Esophagus squamous epithelium (tissue), 5 donors: ENCODE measurements around the gene CDC34. TPM values are rescaled to one million over a fixed set of nuclear protein-coding genes. Genes with fewer than 3 reads are reported as not detected.

Experiments
- DNase-seq: peaks from one replicate; lab custom pipeline; 2025; lab: John Stamatoyannopoulos, UW
- H3K27ac ChIP-seq, 4 donors: fragments of 200-600 bp; sonication (generic); one replicate each; pipeline ENCODE4 v1.5.1; 2016 to 2019; ENCODE audit warnings: mild to moderate bottlenecking in 1 of 4
- H3K27me3 ChIP-seq, 4 donors: fragments of 200-600 bp; sonication (generic); 1 replicate in 3 of 4; 2 replicates in 1 of 4; pipeline versions ENCODE4 v1.5.1 to v1.6.0; 2017 to 2021; ENCODE audit warnings: antibody characterized with exemption in 1 of 4
- H3K36me3 ChIP-seq, 3 donors: fragments of 200-600 bp; sonication (generic); one replicate each; pipeline ENCODE4 v1.5.1; 2016 to 2019
- H3K4me1 ChIP-seq, 3 donors: fragments of 200-600 bp; sonication (generic); one replicate each; pipeline ENCODE4 v1.5.1; 2017 to 2019
- H3K4me3 ChIP-seq, 4 donors: fragments of 200-600 bp; sonication (generic); 1 replicate in 3 of 4; 2 replicates in 1 of 4; pipeline ENCODE4 v1.5.1; 2016 to 2019; ENCODE audit warnings: mild to moderate bottlenecking in 2 of 4, moderate library complexity in 1 of 4
- H3K9me3 ChIP-seq, 3 donors: fragments of 200-600 bp; sonication (generic); one replicate each; pipeline ENCODE4 v1.5.1; 2016 to 2019
- CTCF ChIP-seq, 6 experiments: fragments of 450-650 bp in 4 of 6; fragments of 200-600 bp in 2 of 6; sonication (generic) in 2 of 6; IDR thresholded peaks; one replicate each; pipeline ENCODE4 v1.5.1; 2016 to 2019; ENCODE audit warnings: antibody characterized with exemption in 6 of 6, mild to moderate bottlenecking in 4 of 6, moderate library complexity in 4 of 6
- POLR2A ChIP-seq, 4 donors: fragments of 450-650 bp; IDR thresholded peaks; one replicate each; pipeline ENCODE4 v1.6.1; 2017; ENCODE audit warnings: antibody characterized with exemption in 4 of 4, mild to moderate bottlenecking in 4 of 4, moderate library complexity in 3 of 4
- WGBS, 2 donors: methylation state at CpG; one replicate each; pipeline ENCODE4 v1.1.5; 2018; 5-methylcytosine and 5-hydroxymethylcytosine counted together
- intact Hi-C: fragments of 100-400 bp; cut with DNase I; formaldehyde crosslinking; loops from one replicate; pipeline ENCODE4 v1.15.0; 2022
- total RNA-seq, 4 donors: library from RNA; depleted of rRNA; stranded (reverse); fragments of >200 nt; gene quantifications; one replicate each; pipeline ENCODE4 v1.1.0, GENCODE V29; 2016
- donor health status: DM: yes; HTN: yes; CAD: no.

CDC34 gene
- total RNA-seq, 4 donors from 2014 or later: 33.5 to 53.5 (median 34.5) TPM

DNA sequence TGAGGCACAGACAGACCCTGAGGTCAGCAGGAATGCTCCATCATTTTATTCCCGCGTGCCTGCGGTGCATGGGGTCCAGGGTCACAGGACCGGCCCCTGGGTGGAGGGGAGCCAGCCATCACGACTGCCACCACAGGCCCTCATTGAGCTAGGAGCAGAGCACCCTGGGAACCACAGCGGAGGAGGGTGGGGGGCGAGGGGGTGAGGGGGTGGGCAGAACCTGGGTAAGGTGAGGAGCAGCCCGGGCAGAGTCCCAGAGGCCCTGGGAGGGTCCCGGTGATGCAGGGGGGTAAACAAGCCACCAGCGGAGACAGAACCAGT lies 36.5 kb upstream of the CDC34 start:
- TF ChIP-seq CTCF (IDR thresholded peaks at IDR 0.05) (no peak), POLR2A (IDR thresholded peaks at IDR 0.05) (no peak)
- Histone ChIP-seq H3K4me1 (peaks cover 4 to 41% (median 13%) of the 10 kb centered on the region in 3 donors), H3K27ac (no peak overlapping the region), H3K4me3 (no peak overlapping the region), H3K9me3 (no peaks in the 10 kb centered on the region), H3K27me3 (peaks cover 7 to 57% (median 11%) of the 10 kb centered on the region in 4 donors), H3K36me3 (no peaks in the 10 kb centered on the region)
- intact Hi-C loops: no loop called here
- DNase-seq: no peak
- 20 to 27% methylated on average over 1 to 3 of the region's 10 CpGs for WGBS, 2 donors

GRCh38 chr19:495402-496111 lies 36.0 kb upstream of the CDC34 start:
- H3K27me3 ChIP-seq: peaks cover 7 to 59% (median 11%) of the 10 kb centered on the region in 4 donors
- intact Hi-C loops: no loop called here
- TF ChIP-seq POLR2A (IDR thresholded peaks at IDR 0.05) (no peak), CTCF (IDR thresholded peaks at IDR 0.05) (peak; percentile 30 to 83 (median 58))
- H3K9me3 ChIP-seq: no peaks in the 10 kb centered on the region
- DNase-seq: no peak
- whole genome bisulfite sequencing, 2 donors: 19 to 49% methylated on average over 5 to 7 of the region's 32 CpGs
- H3K4me3 ChIP-seq: no peak overlapping the region
- no peaks in the 10 kb centered on the region for H3K36me3 ChIP-seq
- no peak overlapping the region for H3K27ac ChIP-seq
- H3K4me1 ChIP-seq: peaks cover 4 to 38% (median 13%) of the 10 kb centered on the region in 3 donors

- intact Hi-C loops: no loop called here
- peak within 1 kb of the TSS in 1 of 4 donors; percentile 49 for H3K4me3 ChIP-seq
- H3K27ac ChIP-seq: no peak within 1 kb of the TSS
- TF ChIP-seq POLR2A (IDR thresholded peaks at IDR 0.05) (no peak), CTCF (IDR thresholded peaks at IDR 0.05) (no peak)
- no peak for DNase-seq
- H3K36me3 ChIP-seq: no peaks in the 10 kb centered on the region
- H3K27me3 ChIP-seq: peaks cover 7 to 59% (median 11%) of the 10 kb centered on the region in 4 donors
- no peaks in the 10 kb centered on the region for H3K9me3 ChIP-seq
- WGBS, 2 donors: 12 to 18% methylated on average over 9 to 11 of the region's 33 CpGs
- peaks cover 4 to 38% (median 13%) of the 10 kb centered on the region in 3 donors for H3K4me1 ChIP-seq
Measured at GRCh38 chr19:496112-496665, 35.4 kb upstream of the CDC34 start, which contains the start of gene MADCAM1. MADCAM1 (plus strand) TSS chr19:496486; CDS start chr19:496500, 14 bp downstream.

- no peaks in the 10 kb centered on the region for H3K9me3 ChIP-seq
- no peak for DNase-seq
- no peaks in the 10 kb centered on the region for H3K36me3 ChIP-seq
- WGBS, 2 donors: 0% methylated on average over 1 of the region's 18 CpGs; no CpG with 5 or more reads in 1 of the 2 donors
- H3K27me3 ChIP-seq: peaks cover 7 to 59% (median 11%) of the 10 kb centered on the region in 4 donors
- no peak overlapping the region for H3K4me3 ChIP-seq
- peaks cover 4 to 38% (median 13%) of the 10 kb centered on the region in 3 donors for H3K4me1 ChIP-seq
- H3K27ac ChIP-seq: no peak overlapping the region
- intact Hi-C loops: no loop called here
- TF ChIP-seq POLR2A (IDR thresholded peaks at IDR 0.05) (no peak), CTCF (IDR thresholded peaks at IDR 0.05) (no peak)
Measured at GRCh38 chr19:496986-497385, 34.6 kb upstream of the CDC34 start.

GRCh38 chr19:497491-497868 lies 34.1 kb upstream of the CDC34 start:
- peaks cover 7 to 59% (median 11%) of the 10 kb centered on the region in 4 donors for H3K27me3 ChIP-seq
- H3K9me3 ChIP-seq: no peaks in the 10 kb centered on the region
- TF ChIP-seq CTCF (IDR thresholded peaks at IDR 0.05) (no peak), POLR2A (IDR thresholded peaks at IDR 0.05) (no peak)
- peak overlapping the region in 2 of 4 donors; percentile 27 to 49 for H3K4me3 ChIP-seq
- intact Hi-C loops: no loop called here
- no peak for DNase-seq
- no peak overlapping the region for H3K27ac ChIP-seq
- no CpG with 5 or more reads among the region's 36 CpGs for WGBS, 2 donors
- H3K4me1 ChIP-seq: peaks cover 4 to 38% (median 13%) of the 10 kb centered on the region in 3 donors
- H3K36me3 ChIP-seq: no peaks in the 10 kb centered on the region
